GM12875 (cell line): Measurements from ENCODE around the gene TUFT1.

Experiments
- H3K4me3 ChIP-seq: one replicate; pipeline ENCODE4 v1.5.1; 2011; ENCODE audit warnings: low read depth, low read length, control low read depth
- CTCF ChIP-seq: IDR thresholded peaks from 2 replicates; pipeline ENCODE4 v1.5.1; 2011; ENCODE audit warnings: low read depth, mild to moderate bottlenecking, control low read depth, inconsistent platforms, low read length, moderate library complexity, borderline replicate concordance; ENCODE audit not compliant: insufficient read depth

The TUFT1 gene

GRCh38 chr1:151604291-151604690, 64.2 kb downstream of the TUFT1 start:
- no peak for TF ChIP-seq CTCF
- no peak overlapping the region for H3K4me3 ChIP-seq

GRCh38 chr1:151606384-151606783, 66.3 kb downstream of the TUFT1 start:
- H3K4me3 ChIP-seq, result no peak overlapping the region
- TF ChIP-seq CTCF, result no peak

GRCh38 chr1:151606857-151607256, 66.7 kb downstream of the TUFT1 start:
- H3K4me3 ChIP-seq, result no peak overlapping the region
- TF ChIP-seq CTCF, result no peak

GRCh38 chr1:151610142-151610541, 70.0 kb downstream of the TUFT1 start:
- no peak for TF ChIP-seq CTCF
- H3K4me3 ChIP-seq, result no peak overlapping the region

GRCh38 chr1:151611288-151611790, 71.2 kb downstream of the TUFT1 start:
- no peak for TF ChIP-seq CTCF
- no peak overlapping the region for H3K4me3 ChIP-seq

- TF ChIP-seq CTCF, result no peak
Observed at GRCh38 chr1:151611832-151612500, 71.9 kb downstream of the TUFT1 start, which contains the start of gene SNX27. Gene SNX27, plus strand, starts transcription at chr1:151612050. Its CDS starts 152 bp downstream, at chr1:151612202.

More at GRCh38 chr1:151611832-151612500, 71.9 kb downstream of the TUFT1 start, which contains the start of gene SNX27:
- H3K4me3 ChIP-seq, result peak within 1 kb of the TSS; percentile 93
